Measurements from ENCODE around the gene SH3PXD2A. TPM values are rescaled to one million over a fixed set of nuclear protein-coding genes. Genes with fewer than 3 reads are reported as not detected.

SH3PXD2A gene
- total and polyA plus RNA-seq, 9 of the 15 experiments (the other 6 are each of a cell fraction or from before 2014, with no cell fraction given), result 0.41 to 9.3 (median 2.5) TPM

- peaks cover 5% of the 10 kb centered on the region; the same call in 2 of the 3 replicates for H3K79me2 ChIP-seq (ENCODE audit: control insufficient read depth, insufficient read depth, low read length)
- intact Hi-C loops (cut with micrococcal nuclease) (no loop called here), in situ Hi-C loops (cut with MboI) (no loop called here)
- peaks cover 27% of the 10 kb centered on the region; the same call in 2 of the 3 replicates for H3K36me3 ChIP-seq (ENCODE audit: control insufficient read depth, insufficient read depth, low read length)
- no peaks in the 10 kb centered on the region for H3K9me3 ChIP-seq (replicated peaks; ENCODE audit: control insufficient read depth, insufficient read depth, low read depth, low read length)
- no peaks in the 10 kb centered on the region for H4K20me1 ChIP-seq (replicated peaks; ENCODE audit: control insufficient read depth, insufficient read depth, low read length)
- ChIA-PET POLR2A (interaction anchor here (1.9 kb wide), 1 partner anchor 12 kb away, joined by 7 read pairs; no protein-coding TSS in a partner anchor), CTCF (ENCODE audit: low intra/inter-chr PET ratio) (no interaction called here)
- ATAC-seq, result no peak
- H3K4me2 ChIP-seq (ENCODE audit: insufficient read depth, low read length), result no peak overlapping the region
- no peak for FAIRE-seq
- no peaks in the 10 kb centered on the region for H3K27me3 ChIP-seq (ENCODE audit: control insufficient read depth in 2 of 2, insufficient read depth in 2 of 2, low read length in 2 of 2)
- 0 out of 4 replicates have a peak overlapping the region, but pooled peaks of 1 of the 2 experiments have one; percentile 48 for H3K9ac ChIP-seq (ENCODE audit: insufficient read depth in 1 of 2, low read depth in 2 of 2, low read length in 2 of 2)
- no peak overlapping the region for H3K4me3 ChIP-seq
- WGBS (ENCODE audit: insufficient coverage, low coverage, missing lambda C conversion rate), result 88% methylated on average over 3 of the region's 11 CpGs
- H3K4me1 ChIP-seq (replicated peaks in 1 of 2; ENCODE audit: control insufficient read depth in 2 of 2, insufficient read depth in 2 of 2, low read length in 2 of 2), result peaks cover 29 to 46% of the 10 kb centered on the region in 2 experiments
- H3K27ac ChIP-seq (ENCODE audit: extremely low read depth, low read depth, low read length), result no peak overlapping the region
- H2AFZ ChIP-seq (ENCODE audit: low read depth, low read length), result no peak overlapping the region
- no TSS peak for BruUV-seq (replicated peaks)
- DNase-seq (ENCODE audit: extremely low read depth in 1 of 4, low spot score in 3 of 4), result no peak
- peaks cover 4% of the 10 kb centered on the region for H3K9me1 ChIP-seq (ENCODE audit: control insufficient read depth, insufficient read depth, low read length)
- TF ChIP-seq NUFIP1 (IDR thresholded peaks at IDR 0.05; ENCODE audit: partially characterized antibody) (no peak), CGGBP1 (CRISPR knock-in tag; IDR thresholded peaks at IDR 0.05) (no peak), BHLHE40 (IDR thresholded peaks at IDR 0.05; ENCODE audit: low read length) (no peak), JUN (IDR thresholded peaks at IDR 0.05; ENCODE audit: borderline replicate concordance, low read depth, low read length) (no peak), JUN (CRISPR knock-in tag; IDR thresholded peaks at IDR 0.05; ENCODE audit: borderline replicate concordance) (no peak), ZFP36 (IDR thresholded peaks at IDR 0.05; ENCODE audit: low read depth, low read length, partially characterized antibody) (no peak), ZNF668 (CRISPR knock-in tag; IDR thresholded peaks at IDR 0.05) (no peak)
- TF ChIP-seq, protein P1, sequence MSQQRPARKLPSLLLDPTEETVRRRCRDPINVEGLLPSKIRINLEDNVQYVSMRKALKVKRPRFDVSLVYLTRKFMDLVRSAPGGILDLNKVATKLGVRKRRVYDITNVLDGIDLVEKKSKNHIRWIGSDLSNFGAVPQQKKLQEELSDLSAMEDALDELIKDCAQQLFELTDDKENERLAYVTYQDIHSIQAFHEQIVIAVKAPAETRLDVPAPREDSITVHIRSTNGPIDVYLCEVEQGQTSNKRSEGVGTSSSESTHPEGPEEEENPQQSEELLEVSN (IDR thresholded peaks at IDR 0.05; ENCODE audit: borderline replicate concordance in 1 of 2, extremely low read depth in 1 of 2, insufficient read depth in 1 of 2, insufficient read length in 1 of 2, low read depth in 1 of 2, low read length in 1 of 2, poor library complexity in 1 of 2, severe bottlenecking in 1 of 2), result no peak
- TF ChIP-seq, protein P2, sequence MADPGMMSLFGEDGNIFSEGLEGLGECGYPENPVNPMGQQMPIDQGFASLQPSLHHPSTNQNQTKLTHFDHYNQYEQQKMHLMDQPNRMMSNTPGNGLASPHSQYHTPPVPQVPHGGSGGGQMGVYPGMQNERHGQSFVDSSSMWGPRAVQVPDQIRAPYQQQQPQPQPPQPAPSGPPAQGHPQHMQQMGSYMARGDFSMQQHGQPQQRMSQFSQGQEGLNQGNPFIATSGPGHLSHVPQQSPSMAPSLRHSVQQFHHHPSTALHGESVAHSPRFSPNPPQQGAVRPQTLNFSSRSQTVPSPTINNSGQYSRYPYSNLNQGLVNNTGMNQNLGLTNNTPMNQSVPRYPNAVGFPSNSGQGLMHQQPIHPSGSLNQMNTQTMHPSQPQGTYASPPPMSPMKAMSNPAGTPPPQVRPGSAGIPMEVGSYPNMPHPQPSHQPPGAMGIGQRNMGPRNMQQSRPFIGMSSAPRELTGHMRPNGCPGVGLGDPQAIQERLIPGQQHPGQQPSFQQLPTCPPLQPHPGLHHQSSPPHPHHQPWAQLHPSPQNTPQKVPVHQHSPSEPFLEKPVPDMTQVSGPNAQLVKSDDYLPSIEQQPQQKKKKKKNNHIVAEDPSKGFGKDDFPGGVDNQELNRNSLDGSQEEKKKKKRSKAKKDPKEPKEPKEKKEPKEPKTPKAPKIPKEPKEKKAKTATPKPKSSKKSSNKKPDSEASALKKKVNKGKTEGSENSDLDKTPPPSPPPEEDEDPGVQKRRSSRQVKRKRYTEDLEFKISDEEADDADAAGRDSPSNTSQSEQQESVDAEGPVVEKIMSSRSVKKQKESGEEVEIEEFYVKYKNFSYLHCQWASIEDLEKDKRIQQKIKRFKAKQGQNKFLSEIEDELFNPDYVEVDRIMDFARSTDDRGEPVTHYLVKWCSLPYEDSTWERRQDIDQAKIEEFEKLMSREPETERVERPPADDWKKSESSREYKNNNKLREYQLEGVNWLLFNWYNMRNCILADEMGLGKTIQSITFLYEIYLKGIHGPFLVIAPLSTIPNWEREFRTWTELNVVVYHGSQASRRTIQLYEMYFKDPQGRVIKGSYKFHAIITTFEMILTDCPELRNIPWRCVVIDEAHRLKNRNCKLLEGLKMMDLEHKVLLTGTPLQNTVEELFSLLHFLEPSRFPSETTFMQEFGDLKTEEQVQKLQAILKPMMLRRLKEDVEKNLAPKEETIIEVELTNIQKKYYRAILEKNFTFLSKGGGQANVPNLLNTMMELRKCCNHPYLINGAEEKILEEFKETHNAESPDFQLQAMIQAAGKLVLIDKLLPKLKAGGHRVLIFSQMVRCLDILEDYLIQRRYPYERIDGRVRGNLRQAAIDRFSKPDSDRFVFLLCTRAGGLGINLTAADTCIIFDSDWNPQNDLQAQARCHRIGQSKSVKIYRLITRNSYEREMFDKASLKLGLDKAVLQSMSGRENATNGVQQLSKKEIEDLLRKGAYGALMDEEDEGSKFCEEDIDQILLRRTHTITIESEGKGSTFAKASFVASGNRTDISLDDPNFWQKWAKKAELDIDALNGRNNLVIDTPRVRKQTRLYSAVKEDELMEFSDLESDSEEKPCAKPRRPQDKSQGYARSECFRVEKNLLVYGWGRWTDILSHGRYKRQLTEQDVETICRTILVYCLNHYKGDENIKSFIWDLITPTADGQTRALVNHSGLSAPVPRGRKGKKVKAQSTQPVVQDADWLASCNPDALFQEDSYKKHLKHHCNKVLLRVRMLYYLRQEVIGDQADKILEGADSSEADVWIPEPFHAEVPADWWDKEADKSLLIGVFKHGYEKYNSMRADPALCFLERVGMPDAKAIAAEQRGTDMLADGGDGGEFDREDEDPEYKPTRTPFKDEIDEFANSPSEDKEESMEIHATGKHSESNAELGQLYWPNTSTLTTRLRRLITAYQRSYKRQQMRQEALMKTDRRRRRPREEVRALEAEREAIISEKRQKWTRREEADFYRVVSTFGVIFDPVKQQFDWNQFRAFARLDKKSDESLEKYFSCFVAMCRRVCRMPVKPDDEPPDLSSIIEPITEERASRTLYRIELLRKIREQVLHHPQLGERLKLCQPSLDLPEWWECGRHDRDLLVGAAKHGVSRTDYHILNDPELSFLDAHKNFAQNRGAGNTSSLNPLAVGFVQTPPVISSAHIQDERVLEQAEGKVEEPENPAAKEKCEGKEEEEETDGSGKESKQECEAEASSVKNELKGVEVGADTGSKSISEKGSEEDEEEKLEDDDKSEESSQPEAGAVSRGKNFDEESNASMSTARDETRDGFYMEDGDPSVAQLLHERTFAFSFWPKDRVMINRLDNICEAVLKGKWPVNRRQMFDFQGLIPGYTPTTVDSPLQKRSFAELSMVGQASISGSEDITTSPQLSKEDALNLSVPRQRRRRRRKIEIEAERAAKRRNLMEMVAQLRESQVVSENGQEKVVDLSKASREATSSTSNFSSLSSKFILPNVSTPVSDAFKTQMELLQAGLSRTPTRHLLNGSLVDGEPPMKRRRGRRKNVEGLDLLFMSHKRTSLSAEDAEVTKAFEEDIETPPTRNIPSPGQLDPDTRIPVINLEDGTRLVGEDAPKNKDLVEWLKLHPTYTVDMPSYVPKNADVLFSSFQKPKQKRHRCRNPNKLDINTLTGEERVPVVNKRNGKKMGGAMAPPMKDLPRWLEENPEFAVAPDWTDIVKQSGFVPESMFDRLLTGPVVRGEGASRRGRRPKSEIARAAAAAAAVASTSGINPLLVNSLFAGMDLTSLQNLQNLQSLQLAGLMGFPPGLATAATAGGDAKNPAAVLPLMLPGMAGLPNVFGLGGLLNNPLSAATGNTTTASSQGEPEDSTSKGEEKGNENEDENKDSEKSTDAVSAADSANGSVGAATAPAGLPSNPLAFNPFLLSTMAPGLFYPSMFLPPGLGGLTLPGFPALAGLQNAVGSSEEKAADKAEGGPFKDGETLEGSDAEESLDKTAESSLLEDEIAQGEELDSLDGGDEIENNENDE (IDR thresholded peaks at IDR 0.05; ENCODE audit: low read depth, low read length), result no peak
Measured at GRCh38 chr10:103622935-103623574, 232.3 kb downstream of the SH3PXD2A start.

All from K562 (cell line).